GM18867 (cell line): Measurements from ENCODE around the gene OTX2.

Experiments used
- ATAC-seq: cut with Tn5 transposase; IDR thresholded peaks from one replicate; pipeline ENCODE4 v1.9.1; 2021; ENCODE audit warnings: mild to moderate bottlenecking, moderate library complexity; ENCODE audit not compliant: unreplicated experiment

OTX2 gene

GRCh38 chr14:56812364-56813141 lies 2.3 kb upstream of the OTX2 start:
- ATAC-seq: no peak

- ATAC-seq: no peak
Measured at GRCh38 chr14:56811593-56812363, 1.5 kb upstream of the OTX2 start.

- ATAC-seq: no peak
Measured at GRCh38 chr14:56810836-56811592, 735 bp upstream of the OTX2 start.

GRCh38 chr14:56809270-56810146 lies 771 bp downstream of the OTX2 start:
- no peak for ATAC-seq

GRCh38 chr14:56808383-56809269 lies 1.7 kb downstream of the OTX2 start:
- no peak for ATAC-seq

- no peak for ATAC-seq
Measured at GRCh38 chr14:56808110-56808382, 2.2 kb downstream of the OTX2 start.

GRCh38 chr14:56807386-56808109 lies 2.7 kb downstream of the OTX2 start:
- no peak for ATAC-seq

GRCh38 chr14:56806760-56807159 lies 3.5 kb downstream of the OTX2 start:
- ATAC-seq: no peak

GRCh38 chr14:56805992-56806727 lies 4.1 kb downstream of the OTX2 start:
- no peak for ATAC-seq

- ATAC-seq: no peak
Measured at GRCh38 chr14:56805201-56805991, 4.9 kb downstream of the OTX2 start.

- no peak for ATAC-seq
Measured at GRCh38 chr14:56803816-56804535, 6.3 kb downstream of the OTX2 start.

GRCh38 chr14:56801920-56802319 lies 8.4 kb downstream of the OTX2 start:
- ATAC-seq: no peak

- ATAC-seq: no peak
Measured at GRCh38 chr14:56799343-56799645, 11.0 kb downstream of the OTX2 start.

- ATAC-seq: no peak
Measured at GRCh38 chr14:56798447-56799342, 11.6 kb downstream of the OTX2 start.

GRCh38 chr14:56797569-56798446 lies 12.5 kb downstream of the OTX2 start:
- ATAC-seq: no peak
